Type B pancreatic cell (in vitro differentiated cells): Measurements from ENCODE around the gene TRIO. TPM values are rescaled to one million over a fixed set of nuclear protein-coding genes. Genes with fewer than 3 reads are reported as not detected.

Experiments
- DNase-seq: peaks from one replicate; pipeline ENCODE4 v3.0.0; 2021; ENCODE audit warnings: mixed read lengths; ENCODE audit not compliant: unreplicated experiment; ENCODE audit errors: extremely low spot score
- H3K27ac Mint-ChIP-seq: 2 replicates; pipeline ENCODE4 v1.8.0; 2021; ENCODE audit warnings: mild to moderate bottlenecking, mixed read lengths
- H3K27me3 Mint-ChIP-seq: 2 replicates; pipeline ENCODE4 v1.8.0; 2021; ENCODE audit warnings: mixed read lengths
- H3K36me3 Mint-ChIP-seq: 2 replicates; pipeline ENCODE4 v1.8.0; 2021; ENCODE audit warnings: mixed read lengths
- H3K4me1 Mint-ChIP-seq: one replicate; pipeline ENCODE4 v1.8.0; 2021; ENCODE audit warnings: mixed read lengths; ENCODE audit not compliant: unreplicated experiment
- H3K4me3 Mint-ChIP-seq: 2 replicates; pipeline ENCODE4 v1.8.0; 2021; ENCODE audit warnings: mild to moderate bottlenecking, mixed read lengths
- H3K9me3 Mint-ChIP-seq: 2 replicates; pipeline ENCODE4 v1.8.0; 2021; ENCODE audit warnings: mixed read lengths
- total RNA-seq: library from RNA; stranded (reverse); gene quantifications from 2 replicates; pipeline ENCODE4 v1.2.1, GENCODE V29; 2021; ENCODE audit warnings: low replicate concordance
- TF ChIP-seq, protein P1 (sequence below): fragments of 200-600 bp; sonication (generic); conservative IDR thresholded peaks from 2 replicates; pipeline ENCODE4 v1.5.0; 2021; ENCODE audit warnings: antibody characterized with exemption, mild to moderate bottlenecking

Gene TRIO
- total RNA-seq, 1 donor from 2014 or later, result 145 TPM

DNA sequence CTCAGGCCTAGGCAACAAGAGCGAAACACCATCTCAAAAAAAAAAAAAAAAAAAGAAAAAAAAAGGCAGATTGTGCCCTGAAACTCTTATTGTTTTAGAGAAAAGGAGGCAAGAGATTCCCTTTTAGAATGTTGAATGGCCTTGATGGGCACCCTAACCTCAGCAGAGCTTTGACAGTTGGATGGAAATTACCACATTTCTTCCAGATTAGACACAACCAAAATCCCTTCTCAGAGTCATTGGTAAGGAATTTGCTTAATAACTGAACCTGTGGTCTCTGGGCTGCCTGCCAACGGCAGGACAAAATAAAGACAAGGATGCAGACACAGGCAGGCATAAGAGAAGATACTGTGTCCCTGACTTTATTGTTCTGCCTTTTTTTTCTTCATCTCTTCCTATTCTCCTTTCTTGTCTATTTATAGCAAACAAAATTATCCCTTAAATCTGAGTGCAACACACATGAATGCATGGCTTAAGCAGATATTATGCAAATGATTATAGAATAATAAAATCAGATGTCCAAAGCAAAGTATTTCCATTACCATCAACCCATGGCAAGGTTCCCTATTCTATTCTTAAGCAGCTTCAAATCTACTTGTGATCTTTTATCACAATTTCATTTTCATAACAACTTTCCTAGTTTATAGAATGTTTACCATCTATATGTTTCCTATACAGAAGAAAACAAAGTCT is 37.3 kb upstream of the TRIO start:
- TF ChIP-seq, protein P1, sequence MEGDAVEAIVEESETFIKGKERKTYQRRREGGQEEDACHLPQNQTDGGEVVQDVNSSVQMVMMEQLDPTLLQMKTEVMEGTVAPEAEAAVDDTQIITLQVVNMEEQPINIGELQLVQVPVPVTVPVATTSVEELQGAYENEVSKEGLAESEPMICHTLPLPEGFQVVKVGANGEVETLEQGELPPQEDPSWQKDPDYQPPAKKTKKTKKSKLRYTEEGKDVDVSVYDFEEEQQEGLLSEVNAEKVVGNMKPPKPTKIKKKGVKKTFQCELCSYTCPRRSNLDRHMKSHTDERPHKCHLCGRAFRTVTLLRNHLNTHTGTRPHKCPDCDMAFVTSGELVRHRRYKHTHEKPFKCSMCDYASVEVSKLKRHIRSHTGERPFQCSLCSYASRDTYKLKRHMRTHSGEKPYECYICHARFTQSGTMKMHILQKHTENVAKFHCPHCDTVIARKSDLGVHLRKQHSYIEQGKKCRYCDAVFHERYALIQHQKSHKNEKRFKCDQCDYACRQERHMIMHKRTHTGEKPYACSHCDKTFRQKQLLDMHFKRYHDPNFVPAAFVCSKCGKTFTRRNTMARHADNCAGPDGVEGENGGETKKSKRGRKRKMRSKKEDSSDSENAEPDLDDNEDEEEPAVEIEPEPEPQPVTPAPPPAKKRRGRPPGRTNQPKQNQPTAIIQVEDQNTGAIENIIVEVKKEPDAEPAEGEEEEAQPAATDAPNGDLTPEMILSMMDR, result no peak
- Mint-ChIP-seq H3K9me3 (no peaks in the 10 kb centered on the region), H3K27ac (no peak overlapping the region), H3K4me3 (no peak overlapping the region), H3K27me3 (peaks cover 5% of the 10 kb centered on the region), H3K36me3 (no peaks in the 10 kb centered on the region), H3K4me1 (peaks cover 8% of the 10 kb centered on the region)
- DNase-seq, result no peak

DNA sequence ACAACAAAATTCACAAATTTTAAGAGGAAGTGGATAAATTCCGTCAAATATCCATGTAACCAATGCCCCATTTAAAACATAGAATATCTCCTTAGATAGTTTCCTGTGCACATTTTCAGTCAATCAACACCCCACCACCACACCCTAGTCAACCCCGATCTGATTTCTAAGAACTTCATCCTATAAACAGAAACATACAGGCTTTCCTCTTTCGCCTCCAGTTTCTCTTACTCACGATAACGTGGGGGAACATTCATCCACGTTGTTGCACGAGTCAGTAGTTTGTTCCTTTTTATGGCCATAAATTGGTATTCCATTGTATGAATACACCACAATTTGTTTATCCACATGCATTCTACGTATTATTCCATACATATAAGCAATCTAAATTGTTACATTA is 35.6 kb upstream of the TRIO start:
- Mint-ChIP-seq H3K9me3 (no peaks in the 10 kb centered on the region), H3K27ac (no peak overlapping the region), H3K4me1 (peaks cover 7% of the 10 kb centered on the region), H3K27me3 (peaks cover 5% of the 10 kb centered on the region), H3K4me3 (no peak overlapping the region), H3K36me3 (no peaks in the 10 kb centered on the region)
- TF ChIP-seq, protein P1, result no peak
- DNase-seq, result no peak

DNA sequence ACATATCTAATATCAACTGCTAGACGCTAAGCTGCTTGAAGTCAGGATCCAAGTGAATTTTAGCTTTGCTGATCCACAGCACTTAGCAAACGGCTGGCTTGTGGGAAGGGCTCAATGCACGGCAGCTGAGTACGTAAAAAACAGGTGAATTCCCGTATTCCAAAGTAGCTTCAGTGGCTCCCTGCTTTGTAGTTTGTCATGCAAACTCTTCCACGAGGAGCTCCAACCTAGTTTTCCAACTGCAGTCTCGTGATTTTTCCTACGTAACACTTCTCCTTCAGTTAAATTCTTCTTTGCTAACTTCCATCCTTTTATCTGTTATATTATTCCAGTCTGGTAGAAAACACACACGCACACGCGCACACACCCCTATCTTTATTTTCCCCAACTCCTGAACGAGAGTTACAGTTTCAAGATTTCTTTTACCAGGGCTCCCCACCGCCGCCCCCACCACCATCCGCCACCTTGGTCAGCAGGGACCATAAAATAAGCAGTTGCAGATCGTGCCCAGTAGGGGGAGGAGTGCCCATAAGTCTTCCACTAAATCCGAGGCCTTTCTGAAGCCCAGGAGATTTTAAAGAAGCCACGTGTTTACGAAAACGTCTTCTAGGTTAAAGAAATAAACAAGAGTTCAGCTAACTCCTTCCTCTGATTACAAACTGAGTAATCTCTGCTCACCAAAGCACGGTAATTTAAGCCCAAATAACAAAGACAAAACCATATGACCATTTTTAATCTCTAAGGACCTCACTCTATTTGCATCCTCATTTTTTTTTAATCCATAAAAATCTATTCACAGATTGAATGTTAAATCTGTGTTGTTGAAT is 34.8 kb upstream of the TRIO start:
- Mint-ChIP-seq H3K4me1 (peaks cover 4% of the 10 kb centered on the region), H3K27me3 (peaks cover 5% of the 10 kb centered on the region), H3K4me3 (peak overlapping the region; percentile 63), H3K36me3 (no peaks in the 10 kb centered on the region), H3K9me3 (no peaks in the 10 kb centered on the region), H3K27ac (no peak overlapping the region)
- TF ChIP-seq, protein P1, result peak; percentile 80
- no peak for DNase-seq

DNA sequence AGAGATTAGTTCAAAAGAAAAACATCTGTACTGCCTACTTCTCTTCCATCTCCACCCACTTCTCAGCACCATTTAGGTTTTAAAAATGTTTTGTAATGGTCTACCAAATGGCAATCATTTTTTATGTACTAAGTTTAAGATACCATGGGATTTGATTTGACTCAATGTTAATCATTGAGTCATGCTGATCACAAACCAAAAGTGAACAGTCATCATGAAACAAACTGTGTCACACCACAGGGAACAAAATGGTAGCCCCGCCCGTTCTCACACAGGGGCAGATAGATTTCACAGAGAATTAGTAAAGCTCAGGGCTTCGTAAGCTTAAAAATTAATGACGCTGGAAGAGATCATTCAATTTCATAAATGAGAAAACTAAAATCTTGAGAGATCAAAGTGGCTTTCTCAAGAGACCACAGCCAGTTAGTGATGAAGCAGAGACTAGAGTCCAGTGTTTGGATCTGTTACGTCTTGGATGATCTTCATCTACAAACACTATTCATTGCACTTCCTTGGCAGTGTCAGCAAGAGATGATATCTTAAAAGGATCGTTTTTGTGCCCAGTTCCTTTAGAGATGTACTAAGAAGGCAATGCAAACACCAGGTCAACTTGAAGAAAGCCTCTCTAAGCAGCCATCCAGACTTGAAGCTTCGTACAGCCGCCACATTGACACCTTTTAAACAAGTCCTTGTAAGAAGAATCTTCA is 33.9 kb upstream of the TRIO start:
- Mint-ChIP-seq H3K27ac (no peak overlapping the region), H3K4me3 (no peak overlapping the region), H3K4me1 (peaks cover 4% of the 10 kb centered on the region), H3K36me3 (no peaks in the 10 kb centered on the region), H3K27me3 (peaks cover 5% of the 10 kb centered on the region), H3K9me3 (no peaks in the 10 kb centered on the region)
- TF ChIP-seq, protein P1, result no peak
- DNase-seq, result no peak

DNA sequence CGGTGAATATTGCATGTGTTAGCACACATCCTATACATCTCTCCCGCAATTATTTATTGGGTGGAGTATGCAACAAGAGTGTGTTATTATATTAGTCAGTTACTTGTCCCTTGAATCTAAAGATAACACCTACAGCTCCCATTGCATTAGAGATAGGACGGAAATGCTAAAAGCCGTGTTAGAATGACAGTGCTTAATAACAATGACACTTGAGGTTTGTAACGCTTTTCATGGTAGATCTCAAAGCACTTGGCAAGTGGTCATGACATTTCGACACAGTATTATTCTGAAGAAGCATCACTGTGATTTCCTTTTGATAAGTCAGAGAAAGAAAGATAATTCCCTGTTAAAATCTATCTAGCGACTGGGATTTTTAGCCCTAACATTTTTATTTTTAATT is 33.4 kb upstream of the TRIO start:
- TF ChIP-seq, protein P1, result no peak
- H3K4me3 Mint-ChIP-seq, result no peak overlapping the region
- H3K27ac Mint-ChIP-seq, result no peak overlapping the region
- peaks cover 5% of the 10 kb centered on the region for H3K27me3 Mint-ChIP-seq
- DNase-seq, result no peak
- no peaks in the 10 kb centered on the region for H3K36me3 Mint-ChIP-seq
- H3K9me3 Mint-ChIP-seq, result no peaks in the 10 kb centered on the region
- H3K4me1 Mint-ChIP-seq, result peaks cover 8% of the 10 kb centered on the region
